Stomach (tissue), 9 donors: ENCODE data around the gene TMEM132D. TPM values are rescaled to one million over a fixed set of nuclear protein-coding genes. Genes with fewer than 3 reads are reported as not detected.

ENCODE experiments used
- DNase-seq, 2 donors: peaks; one replicate each; pipeline versions ENCODE4 v3.0.0 to v3.0.0-alpha.2; 2013 to 2019
- H3K27ac ChIP-seq, 5 donors: fragments of 200-600 bp in 4 of 5; sonication (generic) in 4 of 5; one replicate each; pipeline ENCODE4 v1.5.1; 2013 to 2019; ENCODE audit warnings: mild to moderate bottlenecking in 1 of 5, moderate library complexity in 1 of 5
- H3K27me3 ChIP-seq, 3 donors: fragments of 200-600 bp; sonication (generic); one replicate each; pipeline ENCODE4 v1.5.1; 2017 to 2019; ENCODE audit warnings: mixed run types in 1 of 3
- H3K36me3 ChIP-seq, 4 donors: fragments of 200-600 bp; sonication (generic); 1 replicate in 3 of 4; 2 replicates in 1 of 4; pipeline ENCODE4 v1.5.1; 2016 to 2019
- H3K4me1 ChIP-seq, 4 donors: fragments of 200-600 bp; sonication (generic); one replicate each; pipeline ENCODE4 v1.5.1; 2016 to 2019
- H3K4me3 ChIP-seq, 4 donors: fragments of 200-600 bp; sonication (generic) in 3 of 4; one replicate each; pipeline ENCODE4 v1.5.1; 2016 to 2019; ENCODE audit warnings: mild to moderate bottlenecking in 1 of 4
- H3K9me3 ChIP-seq, 4 donors: fragments of 200-600 bp; sonication (generic); one replicate each; pipeline ENCODE4 v1.5.1; 2016 to 2019
- CTCF ChIP-seq, 7 experiments: fragments of 450-650 bp in 4 of 7; fragments of 200-600 bp in 3 of 7; sonication (generic) in 3 of 7; IDR thresholded peaks; one replicate each; pipeline ENCODE4 v1.5.1; 2016 to 2019; ENCODE audit warnings: antibody characterized with exemption in 7 of 7, control low read depth in 2 of 7, mild to moderate bottlenecking in 1 of 7
- EP300 ChIP-seq: sonication (generic); formaldehyde crosslinking; IDR thresholded peaks from one replicate; pipeline ENCODE4 v1.6.1; 2017; ENCODE audit warnings: antibody characterized with exemption
- POLR2A ChIP-seq, 4 donors: fragments of 450-650 bp; IDR thresholded peaks; one replicate each; pipeline ENCODE4 v1.6.1; 2016; ENCODE audit warnings: antibody characterized with exemption in 4 of 4, control low read depth in 2 of 4, mild to moderate bottlenecking in 1 of 4, moderate library complexity in 1 of 4
- POLR2AphosphoS5 ChIP-seq, 3 donors: sonication (generic); formaldehyde crosslinking; IDR thresholded peaks; one replicate each; pipeline ENCODE4 v1.6.1; 2016; ENCODE audit warnings: antibody characterized with exemption in 3 of 3
- WGBS, 5 donors: extraction: QIAGEN DNeasy Blood & Tissue Kit in 3 of 5; methylation state at CpG; one replicate each; pipeline versions ENCODE4 v1.1.5 to v1.1.7; 2013 to 2018; 5-methylcytosine and 5-hydroxymethylcytosine counted together
- intact Hi-C: fragments of 100-400 bp; cut with DNase I; formaldehyde crosslinking; loops from one replicate; pipeline ENCODE4 v1.15.1; 2023; ENCODE audit warnings: low total_unique reads
- polyA plus RNA-seq, 3 donors: library from polyadenylated mRNA; stranded (reverse); fragments of 200-250 nt; gene quantifications; one replicate each; pipeline ENCODE4 v1.2.3, GENCODE V29; 2013
- total RNA-seq, 5 donors: library from RNA; depleted of rRNA; stranded (reverse); fragments of >200 nt; gene quantifications; one replicate each; pipeline versions ENCODE4 v1.1.0 to v1.2.3, GENCODE V29; 2014 to 2016
- donor health status: healthy with polysubstance abuse.
- donor health status: Bipolar disorder and iron deficiency.
- donor health status: healthy.

TMEM132D gene
- total and polyA plus RNA-seq, 8 donors: 0.29 to 0.92 TPM; not detected in 6

GRCh38 chr12:129089576-129089975, 814.2 kb downstream of the TMEM132D start:
- WGBS, 5 donors: 77 to 87% (median 81%) methylated on average over 9 of the region's 9 CpGs
- H3K27ac ChIP-seq: no peak overlapping the region
- H3K9me3 ChIP-seq: peaks cover 0 to 7% (median 0%) of the 10 kb centered on the region in 4 donors
- intact Hi-C loops: no loop called here
- peaks cover 0 to 8% (median 0%) of the 10 kb centered on the region in 3 donors for H3K27me3 ChIP-seq
- H3K4me1 ChIP-seq: no peaks in the 10 kb centered on the region
- H3K4me3 ChIP-seq: no peak overlapping the region
- TF ChIP-seq EP300 (no peak), CTCF (IDR thresholded peaks at IDR 0.05) (no peak), POLR2A (IDR thresholded peaks at IDR 0.05) (no peak), POLR2AphosphoS5 (IDR thresholded peaks at IDR 0.05) (no peak)
- H3K36me3 ChIP-seq: no peaks in the 10 kb centered on the region
- DNase-seq: no peak

GRCh38 chr12:129084875-129085826, 818.7 kb downstream of the TMEM132D start:
- no peaks in the 10 kb centered on the region for H3K9me3 ChIP-seq
- H3K27ac ChIP-seq: no peak overlapping the region
- no peak for DNase-seq
- no peak overlapping the region for H3K4me3 ChIP-seq
- H3K4me1 ChIP-seq: no peaks in the 10 kb centered on the region
- TF ChIP-seq CTCF (IDR thresholded peaks at IDR 0.05): no peak
- TF ChIP-seq POLR2A (IDR thresholded peaks at IDR 0.05): no peak
- TF ChIP-seq POLR2AphosphoS5 (IDR thresholded peaks at IDR 0.05): no peak
- no peak for TF ChIP-seq EP300
- 74 to 88% (median 82%) methylated on average over 17 to 20 of the region's 20 CpGs for WGBS, 5 donors
- H3K36me3 ChIP-seq: no peaks in the 10 kb centered on the region
- intact Hi-C loops: no loop called here
- peaks cover 0 to 9% (median 0%) of the 10 kb centered on the region in 3 donors for H3K27me3 ChIP-seq

GRCh38 chr12:129083121-129083840, 820.5 kb downstream of the TMEM132D start:
- no peak for TF ChIP-seq POLR2AphosphoS5 (IDR thresholded peaks at IDR 0.05)
- TF ChIP-seq POLR2A (IDR thresholded peaks at IDR 0.05): no peak
- TF ChIP-seq EP300: no peak
- no peak for TF ChIP-seq CTCF (IDR thresholded peaks at IDR 0.05)
- H3K36me3 ChIP-seq: no peaks in the 10 kb centered on the region
- no peaks in the 10 kb centered on the region for H3K9me3 ChIP-seq
- H3K27me3 ChIP-seq: peaks cover 0 to 9% (median 0%) of the 10 kb centered on the region in 3 donors
- WGBS, 5 donors: 50 to 64% (median 62%) methylated on average over 7 of the region's 7 CpGs
- H3K27ac ChIP-seq: no peak overlapping the region
- no peak for DNase-seq
- no peak overlapping the region for H3K4me3 ChIP-seq
- intact Hi-C loops: no loop called here
- H3K4me1 ChIP-seq: no peaks in the 10 kb centered on the region

- no peak for TF ChIP-seq CTCF (IDR thresholded peaks at IDR 0.05)
- TF ChIP-seq POLR2A (IDR thresholded peaks at IDR 0.05): no peak
- 45 to 62% (median 57%) methylated on average over 4 of the region's 4 CpGs for WGBS, 5 donors
- Histone ChIP-seq H3K27ac (no peak overlapping the region), H3K4me1 (no peaks in the 10 kb centered on the region), H3K9me3 (no peaks in the 10 kb centered on the region), H3K27me3 (peaks cover 0 to 9% (median 0%) of the 10 kb centered on the region in 3 donors), H3K4me3 (no peak overlapping the region), H3K36me3 (no peaks in the 10 kb centered on the region)
- DNase-seq: no peak
- intact Hi-C loops: no loop called here
These were observed 821.4 kb downstream of the TMEM132D start for GRCh38 chr12:129082441-129082840.
